H1 (cell line): ENCODE data around the gene BRD1. TPM values are rescaled to one million over a fixed set of nuclear protein-coding genes. Genes with fewer than 3 reads are reported as not detected.

Experiments used
- CTCF ChIA-PET: fragments of 300-600 bp; sonication (Branson Sonifier 250); formaldehyde crosslinking; loops from one replicate; lab custom pipeline; 2021; ENCODE audit not compliant: partially characterized antibody; lab: Charles Lee
- POLR2A ChIA-PET: fragments of 300-600 bp; sonication (Branson Sonifier 250); formaldehyde crosslinking; loops from one replicate; lab custom pipeline; 2021; ENCODE audit warnings: inconsistent platforms; ENCODE audit not compliant: partially characterized antibody; lab: Charles Lee
- DNase-seq, 2 experiments: peaks; one replicate each; pipeline versions ENCODE4 v3.0.0 to v3.0.0-alpha.2; 2010 to 2022; ENCODE audit warnings: low spot score in 2 of 2, low read depth in 1 of 2, mixed read lengths in 1 of 2
- FAIRE-seq: peaks from 2 replicates; lab custom pipeline; 2011; peaks lifted over from hg19 to GRCh38; lab: Jason Lieb, UNC
- H2AFZ ChIP-seq: 2 replicates; pipeline ENCODE4 v1.8.1; 2012; ENCODE audit warnings: low read length, inconsistent platforms
- H2AK5ac ChIP-seq: 2 replicates; pipeline ENCODE4 v1.6.1; 2013; ENCODE audit warnings: low read depth, low read length
- H2BK120ac ChIP-seq: replicated peaks from 2 replicates; pipeline ENCODE3; 2013; ENCODE audit warnings: low read depth, low read length, inconsistent platforms
- H2BK12ac ChIP-seq: 2 replicates; pipeline ENCODE4 v1.6.1; 2013; ENCODE audit warnings: low read depth, low read length
- H2BK15ac ChIP-seq: 2 replicates; pipeline ENCODE4 v1.6.1; 2013; ENCODE audit warnings: low read length
- H2BK20ac ChIP-seq: 2 replicates; pipeline ENCODE4 v1.6.1; 2013; ENCODE audit warnings: low read length
- H2BK5ac ChIP-seq: 2 replicates; pipeline ENCODE4 v1.6.1; 2013; ENCODE audit warnings: low read depth, low read length
- H3K14ac ChIP-seq: 2 replicates; pipeline ENCODE4 v1.6.1; 2013; ENCODE audit warnings: inconsistent platforms; ENCODE audit not compliant: insufficient read length
- H3K18ac ChIP-seq: 2 replicates; pipeline ENCODE4 v1.6.1; 2013; ENCODE audit warnings: low read length; ENCODE audit errors: extremely low read depth
- H3K23ac ChIP-seq: 2 replicates; pipeline ENCODE4 v1.6.1; 2013; ENCODE audit warnings: inconsistent platforms; ENCODE audit not compliant: insufficient read length
- H3K23me2 ChIP-seq: 2 replicates; pipeline ENCODE4 v1.6.1; 2013; ENCODE audit warnings: low read depth, low read length
- H3K27ac ChIP-seq: 2 replicates; pipeline ENCODE4 v1.6.1; 2011; ENCODE audit warnings: low read depth, low read length, inconsistent platforms
- H3K27me3 ChIP-seq, 4 experiments: replicated peaks in 1 of 4; 1 replicate in 1 of 4; 2 replicates in 3 of 4; pipeline versions ENCODE4 v1.6.1 to v1.8.1; 2011 to 2013; ENCODE audit warnings: low read length in 3 of 4, mild to moderate bottlenecking in 3 of 4, inconsistent platforms in 2 of 4, mixed read lengths in 2 of 4, moderate library complexity in 1 of 4; ENCODE audit not compliant: control insufficient read depth in 3 of 4, insufficient read depth in 3 of 4; ENCODE audit errors: extremely low read depth in 1 of 4
- H3K36me3 ChIP-seq, 4 experiments: 2 replicates each; pipeline versions ENCODE4 v1.6.1 to v1.8.1; 2011 to 2013; ENCODE audit warnings: mild to moderate bottlenecking in 4 of 4, low read length in 3 of 4, moderate library complexity in 2 of 4, control low read depth in 1 of 4, inconsistent platforms in 1 of 4; ENCODE audit not compliant: insufficient read depth in 4 of 4, control insufficient read depth in 2 of 4
- H3K4ac ChIP-seq: replicated peaks from 2 replicates; pipeline ENCODE3; 2013; ENCODE audit warnings: low read length, low read depth, mixed read lengths, inconsistent platforms; ENCODE audit not compliant: insufficient read length
- H3K4me1 ChIP-seq, 4 experiments: replicated peaks in 1 of 4; 1 replicate in 1 of 4; 2 replicates in 3 of 4; pipeline versions ENCODE4 v1.6.1 to v1.8.1; 2011 to 2013; ENCODE audit warnings: low read length in 3 of 4, inconsistent platforms in 2 of 4, mixed read lengths in 1 of 4; ENCODE audit not compliant: insufficient read depth in 4 of 4, control insufficient read depth in 3 of 4
- H3K4me2 ChIP-seq, 2 experiments: 2 replicates each; pipeline versions ENCODE4 v1.6.1 to v1.8.1; 2011 to 2013; ENCODE audit warnings: low read depth in 2 of 2, low read length in 2 of 2, control low read depth in 1 of 2, inconsistent platforms in 1 of 2, mild to moderate bottlenecking in 1 of 2; ENCODE audit not compliant: insufficient read depth in 1 of 2
- H3K4me3 ChIP-seq, 4 experiments: fragments of 200-600, 300-600 bp in 1 of 4; sonication (generic), shearing (Covaris generic), sonication (Bioruptor Twin) in 1 of 4; 2 replicates each; pipeline versions ENCODE4 v1.5.1 to v1.8.1; 2011 to 2016; ENCODE audit warnings: low read length in 4 of 4, low read depth in 3 of 4, control low read depth in 2 of 4, inconsistent platforms in 2 of 4, mild to moderate bottlenecking in 2 of 4, mixed read lengths in 1 of 4, moderate library complexity in 1 of 4; ENCODE audit not compliant: insufficient read depth in 2 of 4; ENCODE audit errors: extremely low read depth in 1 of 4
- H3K56ac ChIP-seq: replicated peaks from 2 replicates; pipeline ENCODE3; 2013; ENCODE audit warnings: low read depth, mild to moderate bottlenecking, mixed read lengths, low read length, inconsistent platforms; ENCODE audit not compliant: insufficient read length
- H3K79me1 ChIP-seq: 2 replicates; pipeline ENCODE4 v1.6.1; 2013; ENCODE audit warnings: low read depth, low read length, control low read depth
- H3K79me2 ChIP-seq, 2 experiments: 2 replicates each; pipeline versions ENCODE4 v1.6.1 to v1.8.1; 2012 to 2013; ENCODE audit warnings: low read length in 2 of 2, mild to moderate bottlenecking in 2 of 2, inconsistent platforms in 1 of 2; ENCODE audit not compliant: insufficient read depth in 2 of 2, control insufficient read depth in 1 of 2
- H3K9ac ChIP-seq, 4 experiments: replicated peaks in 1 of 4; 1 replicate in 1 of 4; 2 replicates in 3 of 4; pipeline versions ENCODE4 v1.6.1 to v1.8.1; 2011 to 2013; ENCODE audit warnings: low read depth in 3 of 4, low read length in 3 of 4, control low read depth in 2 of 4, mild to moderate bottlenecking in 2 of 4, moderate library complexity in 2 of 4, inconsistent platforms in 1 of 4; ENCODE audit errors: extremely low read depth in 1 of 4
- H3K9me3 ChIP-seq, 2 experiments: 2 replicates each; pipeline versions ENCODE4 v1.6.1 to v1.8.1; 2012 to 2013; ENCODE audit warnings: mild to moderate bottlenecking in 2 of 2, moderate library complexity in 2 of 2, control low read depth in 1 of 2, inconsistent platforms in 1 of 2, low read depth in 1 of 2, low read length in 1 of 2, mixed read lengths in 1 of 2; ENCODE audit not compliant: insufficient read depth in 2 of 2
- H4K20me1 ChIP-seq, 2 experiments: replicated peaks in 1 of 2; 2 replicates each; pipeline versions ENCODE3 to v1.8.1; 2011 to 2013; ENCODE audit warnings: inconsistent platforms in 2 of 2, low read length in 2 of 2, mild to moderate bottlenecking in 1 of 2; ENCODE audit not compliant: insufficient read depth in 2 of 2, control insufficient read depth in 1 of 2
- H4K5ac ChIP-seq: 2 replicates; pipeline ENCODE4 v1.6.1; 2013; ENCODE audit warnings: low read length, low read depth, mixed read lengths, inconsistent platforms; ENCODE audit not compliant: insufficient read length
- H4K8ac ChIP-seq: 2 replicates; pipeline ENCODE4 v1.8.0; 2013; ENCODE audit warnings: mild to moderate bottlenecking, moderate library complexity, low read length, inconsistent platforms; ENCODE audit not compliant: insufficient read depth; ENCODE audit errors: extremely low read depth
- H4K91ac ChIP-seq: replicated peaks from 2 replicates; pipeline ENCODE3; 2013; ENCODE audit warnings: low read length, mixed read lengths, inconsistent platforms; ENCODE audit not compliant: insufficient read length
- GABPA ChIP-seq: IDR thresholded peaks from 2 replicates; pipeline ENCODE4 v1.6.1; 2011; ENCODE audit warnings: mild to moderate bottlenecking, low read length, moderate library complexity, borderline replicate concordance; ENCODE audit not compliant: insufficient read depth
- WGBS, 2 experiments: shearing (Covaris generic) in 1 of 2; methylation state at CpG; one replicate each; pipeline versions ENCODE4 v1.1.6 to v1.1.7; 2013 to 2015; ENCODE audit warnings: low lambda C conversion rate in 2 of 2, mixed read lengths in 2 of 2, inconsistent platforms in 1 of 2, low coverage in 1 of 2, missing lambda C conversion rate in 1 of 2; ENCODE audit not compliant: insufficient replicate concordance in 2 of 2, insufficient coverage in 1 of 2, insufficient read length in 1 of 2; ENCODE audit errors: extremely low coverage in 1 of 2, missing lambda C conversion rate in 1 of 2; 5-methylcytosine and 5-hydroxymethylcytosine counted together
- polyA plus RNA-seq, 7 experiments: library from polyadenylated mRNA; depleted of rRNA in 3 of 7; stranded (reverse) in 5 of 7; unstranded in 2 of 7; fragments of >200 nt in 5 of 7; fragments of 200-250 nt in 2 of 7; gene quantifications; 1 replicate in 5 of 7; 2 replicates in 1 of 7; 4 replicates in 1 of 7; pipeline versions ENCODE4 v1.2.1 to v1.2.3, GENCODE V29; 2011 to 2013; ENCODE audit warnings: missing spikeins in 2 of 7, mixed read lengths in 2 of 7
- total RNA-seq: library from RNA; stranded (reverse); fragmentation: NEBNext Ultra II Directional; extraction: Animal tissue kit (Norgen Biotek cat#: 25700); gene quantifications from 2 replicates; pipeline ENCODE4 v1.2.1, GENCODE V29; 2021

The BRD1 gene
- total and polyA plus RNA-seq, 2 of the 8 experiments (the other 6 are each of a cell fraction or from before 2014, with no cell fraction given), result 6.8 to 34.0 TPM

- Histone ChIP-seq H3K9ac (no peak overlapping the region), H3K18ac (no peak overlapping the region), H3K4me1 (peaks cover 0 to 5% (median 2%) of the 10 kb centered on the region in 4 experiments; a peak in 3 of 7 replicates), H3K56ac (no peak overlapping the region), H3K79me1 (no peaks in the 10 kb centered on the region), H2BK120ac (no peak overlapping the region), H3K23ac (no peak overlapping the region), H2BK15ac (no peak overlapping the region), H2AK5ac (no peak overlapping the region), H3K4me2 (no peak overlapping the region), H3K4me3 (no peak overlapping the region), H2BK20ac (no peak overlapping the region), H3K27ac (no peak overlapping the region), H3K36me3 (no peaks in the 10 kb centered on the region), H2BK12ac (no peak overlapping the region), H3K27me3 (no peaks in the 10 kb centered on the region), H4K5ac (no peak overlapping the region), H3K79me2 (no peaks in the 10 kb centered on the region), H3K23me2 (no peaks in the 10 kb centered on the region), H3K14ac (no peak overlapping the region), H3K4ac (no peak overlapping the region), H4K20me1 (no peaks in the 10 kb centered on the region), H4K8ac (no peak overlapping the region; the same call in 1 of the 2 replicates), H2BK5ac (no peak overlapping the region), H3K9me3 (no peaks in the 10 kb centered on the region), H4K91ac (no peak overlapping the region), H2AFZ (no peak overlapping the region)
- no peak for DNase-seq
- CTCF ChIA-PET, result interaction anchor here (1.5 to 1.6 kb wide), 2 partner anchors 9 to 11 kb away, joined by 5 read pairs; no protein-coding TSS in a partner anchor
- WGBS, 2 experiments, result 91% methylated on average over 7 of the region's 7 CpGs; no CpG with 5 or more reads in 1 of the 2 experiments
- POLR2A ChIA-PET, result no interaction called here
- no peak for FAIRE-seq
- TF ChIP-seq GABPA, result no peak
These were observed 71.0 kb downstream of the BRD1 start for GRCh38 chr22:49756676-49757075.
